ENCODE measurements around the gene ARL16. TPM values are rescaled to one million over a fixed set of nuclear protein-coding genes. Genes with fewer than 3 reads are reported as not detected.

Gene ARL16
- total and polyA plus RNA-seq, 2 of the 4 experiments (the other 2 are of a cell fraction) = 51.1 to 77.9 TPM

DNA sequence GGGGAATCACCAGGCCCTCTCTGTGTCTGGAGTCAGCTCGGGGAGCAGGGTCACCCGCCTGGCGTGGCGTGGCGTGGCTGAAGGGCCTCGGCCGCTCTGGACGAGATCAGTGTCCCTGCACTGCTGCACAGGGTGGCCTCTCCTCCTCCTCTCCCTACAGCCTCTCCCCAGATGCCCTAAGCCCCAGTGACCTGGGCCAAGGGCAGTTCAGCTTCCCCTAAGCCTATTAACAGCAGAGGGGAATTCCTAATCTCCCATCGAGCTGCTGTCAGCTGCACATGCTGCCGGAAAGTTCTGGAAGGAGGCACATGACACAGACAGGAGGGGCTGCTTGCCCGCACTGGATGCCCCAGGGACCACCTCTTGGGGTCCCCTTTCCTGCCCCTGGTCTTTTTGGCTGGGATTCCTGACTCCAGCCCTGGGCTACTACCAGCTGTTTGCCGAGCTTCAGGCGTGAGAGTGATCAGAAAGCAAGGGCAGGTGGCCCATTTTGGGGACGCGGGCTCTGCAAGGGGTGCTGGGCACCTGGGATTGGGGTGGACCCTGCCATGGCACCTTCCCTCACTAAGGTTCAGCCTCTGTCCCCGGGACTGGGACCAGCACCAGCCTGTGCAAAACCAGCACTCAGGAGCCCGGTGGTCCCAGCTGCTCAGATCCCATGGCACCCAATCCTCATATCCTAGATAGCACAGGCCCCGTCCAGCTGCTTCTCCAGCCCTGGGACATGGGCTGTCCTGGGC, 28.0 kb downstream of the ARL16 start:
- H2AK9ac ChIP-seq (replicated peaks; ENCODE audit: low read depth, low read length, poor library complexity) = no peak overlapping the region
- CTCF ChIA-PET = no interaction called here
- no peak overlapping the region for H3K18ac ChIP-seq (ENCODE audit: low read depth, low read length)
- H3K9ac ChIP-seq (ENCODE audit: low read depth, low read length) = no peak overlapping the region
- WGBS, 2 experiments (ENCODE audit: extremely low coverage in 2 of 2, insufficient read length in 1 of 2) = 75% methylated on average over 7 of the region's 18 CpGs; no CpG with 5 or more reads in 1 of the 2 experiments
- ATAC-seq (ENCODE audit: low read depth) (no peak), DNase-seq (no peak)
- no TSS peak for BruUV-seq (replicated peaks)
- no peak overlapping the region for H3K27ac ChIP-seq (ENCODE audit: insufficient read depth, low read length)
- H4K91ac ChIP-seq (ENCODE audit: insufficient read depth, low read depth, low read length) = no peak overlapping the region
- no peak overlapping the region for H3K56ac ChIP-seq (ENCODE audit: extremely low read depth, insufficient read depth, low read length)
- H2AK5ac ChIP-seq (ENCODE audit: low read depth, low read length) = no peak overlapping the region
- no peak overlapping the region for H3K23ac ChIP-seq (ENCODE audit: low read depth, low read length)
- peaks cover 3% of the 10 kb centered on the region; the same call in 1 of the 2 replicates for H4K20me1 ChIP-seq (ENCODE audit: insufficient read depth, low read length)
- no peak overlapping the region for H3K4me2 ChIP-seq (ENCODE audit: low read depth, low read length)
- H4K8ac ChIP-seq (ENCODE audit: low read depth in 2 of 2, low read length in 2 of 2) = no peak overlapping the region
- peaks cover 6% of the 10 kb centered on the region for H3K4me1 ChIP-seq (ENCODE audit: control insufficient read depth, insufficient read depth, low read length)
- H2BK120ac ChIP-seq (ENCODE audit: low read depth, low read length) = no peak overlapping the region
- dilution Hi-C loops (cut with HindIII; ENCODE audit: low sequenced_read_pairs, unreplicated experiment) = no loop called here
- no peak overlapping the region for H3K4me3 ChIP-seq (ENCODE audit: insufficient read depth, low read depth, low read length)
- H3K4ac ChIP-seq (ENCODE audit: low read depth, low read length) = no peak overlapping the region
- in situ Hi-C loops (cut with MboI; ENCODE audit: low sequenced_read_pairs) = no loop called here
- intact Hi-C loops (cut with micrococcal nuclease) = no loop called here
- POLR2A ChIA-PET (ENCODE audit: unreplicated experiment) = no interaction called here
- no peak overlapping the region for H4K5ac ChIP-seq (ENCODE audit: low read depth, low read length)
- H3K14ac ChIP-seq (replicated peaks; ENCODE audit: low read depth, low read length) = no peak overlapping the region
- H2BK20ac ChIP-seq (ENCODE audit: low read depth, low read length) = no peak overlapping the region
- H3K79me1 ChIP-seq (ENCODE audit: low read depth in 1 of 2, low read length in 2 of 2) = no peaks in the 10 kb centered on the region; a peak in 1 of 4 replicates
- no peaks in the 10 kb centered on the region for H3K36me3 ChIP-seq (ENCODE audit: control insufficient read depth, insufficient read depth, low read length)
- H2BK15ac ChIP-seq (ENCODE audit: low read depth, low read length) = no peak overlapping the region
- TF ChIP-seq SMC3 (IDR thresholded peaks at IDR 0.05; ENCODE audit: low read depth, low read length) (no peak), CEBPB (IDR thresholded peaks at IDR 0.05; ENCODE audit: low read depth, low read length) (no peak), CTCF (conservative IDR thresholded peaks at IDR 0.05; ENCODE audit: low read depth, low read length) (no peak), BHLHE40 (IDR thresholded peaks at IDR 0.05; ENCODE audit: low read depth, low read length) (no peak)
- H3K9me1 ChIP-seq (ENCODE audit: insufficient read depth, low read length) = peaks cover 12% of the 10 kb centered on the region
- H3K9me3 ChIP-seq (ENCODE audit: control insufficient read depth, insufficient read depth, low read length) = no peaks in the 10 kb centered on the region
- H2BK5ac ChIP-seq (ENCODE audit: low read depth, low read length, poor library complexity, severe bottlenecking) = no peak overlapping the region
- H3K27me3 ChIP-seq (ENCODE audit: control insufficient read depth, insufficient read depth, low read length) = no peaks in the 10 kb centered on the region
- H2AFZ ChIP-seq (replicated peaks; ENCODE audit: low read length, poor library complexity) = peak overlapping the region; percentile 32

Measured in IMR-90 (cell line).